Osteocyte (in vitro differentiated cells): Measurements from ENCODE around the gene ZDHHC1. TPM values are rescaled to one million over a fixed set of nuclear protein-coding genes. Genes with fewer than 3 reads are reported as not detected.
A peak's percentile ranks its signal among the peaks of the same experiment; 100 is the strongest.

Source experiments
- DNase-seq: peaks from one replicate; pipeline ENCODE4 v3.0.0; 2021; ENCODE audit warnings: mixed read lengths; ENCODE audit not compliant: unreplicated experiment; ENCODE audit errors: extremely low spot score
- H3K27ac Mint-ChIP-seq: one replicate; pipeline ENCODE4 v1.8.0; 2021; ENCODE audit warnings: mild to moderate bottlenecking, mixed read lengths; ENCODE audit not compliant: unreplicated experiment
- H3K27me3 Mint-ChIP-seq: one replicate; pipeline ENCODE4 v1.8.0; 2021; ENCODE audit warnings: mixed read lengths; ENCODE audit not compliant: unreplicated experiment
- H3K36me3 Mint-ChIP-seq: one replicate; pipeline ENCODE4 v1.8.0; 2021; ENCODE audit warnings: mixed read lengths; ENCODE audit not compliant: unreplicated experiment
- H3K4me1 Mint-ChIP-seq: one replicate; pipeline ENCODE4 v1.8.0; 2021; ENCODE audit warnings: mixed read lengths; ENCODE audit not compliant: unreplicated experiment
- H3K4me3 Mint-ChIP-seq: one replicate; pipeline ENCODE4 v1.8.0; 2021; ENCODE audit warnings: mild to moderate bottlenecking, moderate library complexity, mixed read lengths; ENCODE audit not compliant: unreplicated experiment
- H3K9me3 Mint-ChIP-seq: one replicate; pipeline ENCODE4 v1.8.0; 2021; ENCODE audit warnings: mixed read lengths; ENCODE audit not compliant: unreplicated experiment
- total RNA-seq: library from RNA; stranded (reverse); gene quantifications from 2 replicates; pipeline ENCODE4 v1.2.1, GENCODE V29; 2021
- TF ChIP-seq, protein P1 (sequence below): fragments of 200-600 bp; sonication (generic); IDR thresholded peaks from 2 replicates; pipeline ENCODE4 v1.5.0; 2021; ENCODE audit warnings: antibody characterized with exemption, mild to moderate bottlenecking, moderate library complexity

Gene ZDHHC1
- total RNA-seq, 1 donor from 2014 or later, result 15.4 TPM

DNA sequence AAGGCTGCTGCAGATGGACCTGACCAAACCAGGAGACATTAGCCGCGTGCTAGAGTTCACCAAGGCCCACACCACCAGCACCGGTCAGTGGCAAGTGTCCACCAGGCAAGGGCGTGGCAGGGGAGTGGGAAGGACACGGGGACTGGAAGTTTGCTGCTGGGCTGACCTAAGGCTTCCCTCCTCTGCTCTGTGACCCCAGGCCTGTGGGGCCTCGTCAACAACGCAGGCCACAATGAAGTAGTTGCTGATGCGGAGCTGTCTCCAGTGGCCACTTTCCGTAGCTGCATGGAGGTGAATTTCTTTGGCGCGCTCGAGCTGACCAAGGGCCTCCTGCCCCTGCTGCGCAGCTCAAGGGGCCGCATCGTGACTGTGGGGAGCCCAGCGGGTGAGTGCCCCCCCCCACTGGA, 19.5 kb upstream of the ZDHHC1 start:
- Mint-ChIP-seq H3K27me3 (no peaks in the 10 kb centered on the region), H3K36me3 (peaks cover 13% of the 10 kb centered on the region), H3K27ac (no peak overlapping the region), H3K4me1 (peaks cover 7% of the 10 kb centered on the region), H3K9me3 (no peaks in the 10 kb centered on the region), H3K4me3 (no peak overlapping the region)
- DNase-seq, result no peak
- TF ChIP-seq, protein P1, sequence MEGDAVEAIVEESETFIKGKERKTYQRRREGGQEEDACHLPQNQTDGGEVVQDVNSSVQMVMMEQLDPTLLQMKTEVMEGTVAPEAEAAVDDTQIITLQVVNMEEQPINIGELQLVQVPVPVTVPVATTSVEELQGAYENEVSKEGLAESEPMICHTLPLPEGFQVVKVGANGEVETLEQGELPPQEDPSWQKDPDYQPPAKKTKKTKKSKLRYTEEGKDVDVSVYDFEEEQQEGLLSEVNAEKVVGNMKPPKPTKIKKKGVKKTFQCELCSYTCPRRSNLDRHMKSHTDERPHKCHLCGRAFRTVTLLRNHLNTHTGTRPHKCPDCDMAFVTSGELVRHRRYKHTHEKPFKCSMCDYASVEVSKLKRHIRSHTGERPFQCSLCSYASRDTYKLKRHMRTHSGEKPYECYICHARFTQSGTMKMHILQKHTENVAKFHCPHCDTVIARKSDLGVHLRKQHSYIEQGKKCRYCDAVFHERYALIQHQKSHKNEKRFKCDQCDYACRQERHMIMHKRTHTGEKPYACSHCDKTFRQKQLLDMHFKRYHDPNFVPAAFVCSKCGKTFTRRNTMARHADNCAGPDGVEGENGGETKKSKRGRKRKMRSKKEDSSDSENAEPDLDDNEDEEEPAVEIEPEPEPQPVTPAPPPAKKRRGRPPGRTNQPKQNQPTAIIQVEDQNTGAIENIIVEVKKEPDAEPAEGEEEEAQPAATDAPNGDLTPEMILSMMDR, result no peak

DNA sequence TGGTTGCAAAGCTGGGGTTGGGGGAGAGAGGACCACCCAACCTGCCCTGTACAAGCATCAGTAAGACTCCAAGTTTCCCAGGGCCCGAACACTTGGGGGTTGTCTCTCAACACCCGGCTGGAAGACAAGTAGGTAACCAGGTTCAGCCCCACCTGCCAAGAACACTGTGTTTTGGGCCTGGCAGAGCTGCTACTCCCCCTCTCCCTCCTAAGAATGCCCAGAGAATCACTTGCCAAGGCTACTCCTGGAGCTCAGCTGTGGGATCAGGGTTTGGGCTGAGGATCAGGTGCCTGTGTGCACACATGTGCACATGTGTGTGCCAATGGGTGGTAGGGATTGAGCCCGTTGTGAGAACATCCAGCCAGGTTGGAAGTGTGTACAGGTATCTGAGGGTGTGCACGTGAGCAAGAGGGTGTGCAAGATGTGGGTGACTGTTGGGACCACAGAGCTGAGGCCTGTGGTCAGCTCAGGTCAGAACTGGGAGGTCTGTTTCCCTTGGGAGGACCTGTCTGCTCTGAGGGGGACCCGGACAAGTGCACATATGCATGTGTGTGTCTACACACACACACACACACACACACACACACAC, 16.9 kb upstream of the ZDHHC1 start:
- peaks cover 5% of the 10 kb centered on the region for H3K36me3 Mint-ChIP-seq
- no peaks in the 10 kb centered on the region for H3K9me3 Mint-ChIP-seq
- TF ChIP-seq, protein P1, result no peak
- no peak for DNase-seq
- H3K4me3 Mint-ChIP-seq, result no peak overlapping the region
- peaks cover 3% of the 10 kb centered on the region for H3K27me3 Mint-ChIP-seq
- H3K4me1 Mint-ChIP-seq, result peaks cover 14% of the 10 kb centered on the region
- H3K27ac Mint-ChIP-seq, result no peak overlapping the region

DNA sequence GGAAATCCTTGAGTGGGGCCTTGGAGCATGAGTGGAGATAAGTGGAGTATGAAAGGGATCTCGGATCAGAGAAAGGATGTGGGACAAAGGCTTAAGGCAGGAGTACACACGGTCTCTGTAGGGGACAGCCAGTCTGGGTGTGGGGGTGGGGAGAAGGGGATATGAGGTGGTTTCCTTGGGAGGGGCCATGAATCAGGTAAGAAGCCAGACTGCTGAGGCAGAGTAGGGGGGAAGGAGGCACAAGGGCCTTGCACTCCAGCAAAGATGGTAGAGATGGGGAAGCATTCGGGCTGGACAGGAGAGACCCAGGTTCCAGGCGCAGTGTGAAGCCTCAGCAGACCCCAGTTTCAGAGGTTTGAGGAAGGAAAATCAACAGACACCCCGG, 16.2 kb upstream of the ZDHHC1 start:
- Mint-ChIP-seq H3K9me3 (no peaks in the 10 kb centered on the region), H3K36me3 (peaks cover 5% of the 10 kb centered on the region), H3K4me1 (peaks cover 14% of the 10 kb centered on the region), H3K4me3 (no peak overlapping the region), H3K27me3 (peaks cover 3% of the 10 kb centered on the region), H3K27ac (no peak overlapping the region)
- DNase-seq, result no peak
- TF ChIP-seq, protein P1, result no peak

DNA sequence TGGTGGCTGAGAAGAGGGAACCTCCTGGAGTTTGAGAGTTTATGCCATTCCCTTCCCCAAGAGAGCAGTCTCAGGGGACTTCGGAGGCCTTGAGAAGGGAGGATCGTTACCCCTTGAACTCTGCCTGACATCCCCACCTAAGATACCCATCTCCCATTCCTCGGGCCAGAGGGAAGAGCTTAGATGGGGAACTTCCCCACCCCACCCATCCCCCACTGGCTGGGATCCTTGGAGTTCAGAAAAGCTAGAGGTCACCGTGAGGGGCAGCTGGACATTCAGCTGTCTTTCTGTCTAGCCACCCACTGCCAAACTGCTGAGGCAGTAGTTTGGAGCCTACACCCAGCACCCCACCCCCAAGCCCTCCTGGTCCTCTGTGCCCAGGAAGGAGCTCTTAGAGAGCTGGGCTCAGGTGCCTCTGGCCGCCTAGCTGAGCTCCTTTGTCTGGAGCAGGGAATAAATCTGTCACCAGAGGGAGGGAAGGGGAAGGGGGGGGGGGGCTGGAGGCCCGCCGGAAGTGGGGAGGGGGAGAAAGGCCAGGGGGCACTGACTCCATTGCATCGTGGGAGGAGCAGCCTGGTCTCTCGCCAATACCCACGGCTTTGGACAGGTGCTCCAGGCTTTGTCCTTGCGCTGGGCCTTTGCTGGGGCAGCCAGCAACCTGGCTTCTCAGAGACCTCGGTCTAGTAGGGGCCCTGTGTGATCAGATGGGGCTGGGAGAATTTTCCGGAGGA, 15.7 kb upstream of the ZDHHC1 start:
- TF ChIP-seq, protein P1, result no peak
- H3K27me3 Mint-ChIP-seq, result peaks cover 6% of the 10 kb centered on the region
- H3K9me3 Mint-ChIP-seq, result no peaks in the 10 kb centered on the region
- peak overlapping the region; percentile 52 for H3K4me3 Mint-ChIP-seq
- DNase-seq, result no peak
- peaks cover 17% of the 10 kb centered on the region for H3K4me1 Mint-ChIP-seq
- H3K27ac Mint-ChIP-seq, result no peak overlapping the region
- peaks cover 6% of the 10 kb centered on the region for H3K36me3 Mint-ChIP-seq

DNA sequence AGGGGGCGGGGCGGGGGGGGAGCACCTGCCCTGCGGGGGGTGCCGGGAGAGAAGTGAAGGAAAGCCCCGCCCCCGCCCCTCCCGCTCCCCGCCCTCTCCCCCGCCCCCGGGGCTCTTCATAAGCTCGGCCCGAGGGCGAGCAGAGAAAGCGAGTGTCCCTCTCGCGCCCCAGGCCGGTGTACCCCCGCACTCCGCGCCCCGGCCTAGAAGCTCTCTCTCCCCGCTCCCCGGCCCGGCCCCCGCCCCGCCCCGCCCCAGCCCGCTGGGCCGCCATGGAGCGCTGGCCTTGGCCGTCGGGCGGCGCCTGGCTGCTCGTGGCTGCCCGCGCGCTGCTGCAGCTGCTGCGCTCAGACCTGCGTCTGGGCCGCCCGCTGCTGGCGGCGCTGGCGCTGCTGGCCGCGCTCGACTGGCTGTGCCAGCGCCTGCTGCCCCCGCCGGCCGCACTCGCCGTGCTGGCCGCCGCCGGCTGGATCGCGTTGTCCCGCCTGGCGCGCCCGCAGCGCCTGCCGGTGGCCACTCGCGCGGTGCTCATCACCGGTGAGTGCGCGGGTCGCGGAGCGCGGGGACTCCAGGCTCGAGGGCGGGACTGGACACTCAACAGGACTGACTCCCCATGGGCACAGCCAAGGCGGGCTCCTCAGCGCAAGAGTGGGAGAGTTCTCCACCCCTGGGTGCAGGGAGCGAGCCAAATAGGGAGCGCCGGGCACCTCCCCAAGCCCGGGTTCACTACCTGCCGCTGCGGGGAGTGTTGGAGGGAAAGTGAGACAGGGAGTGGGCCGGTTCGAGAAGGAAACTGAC, 14.9 kb upstream of the ZDHHC1 start, which contains the start of gene HSD11B2:
Gene HSD11B2, plus strand, starts transcription at position 145 of the 798 bp plus-strand sequence. Its CDS starts 128 bp downstream, at position 273.
- Mint-ChIP-seq H3K9me3 (no peaks in the 10 kb centered on the region), H3K27ac (no peak within 1 kb of the TSS), H3K4me1 (peaks cover 19% of the 10 kb centered on the region), H3K36me3 (peaks cover 6% of the 10 kb centered on the region), H3K27me3 (peaks cover 10% of the 10 kb centered on the region), H3K4me3 (peak within 1 kb of the TSS; percentile 69)
- peak; percentile 88 for DNase-seq
- TF ChIP-seq, protein P1, result no peak
